GM20000 (cell line): ENCODE data around the gene F2RL3.

Source experiments
- DNase-seq: peaks from one replicate; pipeline ENCODE4 v3.0.0; 2012; ENCODE audit warnings: low spot score
- TF ChIP-seq, protein P1 (sequence below): IDR thresholded peaks from 2 replicates; pipeline ENCODE4 v1.5.1; 2012; ENCODE audit warnings: mild to moderate bottlenecking, control low read depth; ENCODE audit errors: extremely low read depth, missing control alignments

Gene F2RL3

DNA sequence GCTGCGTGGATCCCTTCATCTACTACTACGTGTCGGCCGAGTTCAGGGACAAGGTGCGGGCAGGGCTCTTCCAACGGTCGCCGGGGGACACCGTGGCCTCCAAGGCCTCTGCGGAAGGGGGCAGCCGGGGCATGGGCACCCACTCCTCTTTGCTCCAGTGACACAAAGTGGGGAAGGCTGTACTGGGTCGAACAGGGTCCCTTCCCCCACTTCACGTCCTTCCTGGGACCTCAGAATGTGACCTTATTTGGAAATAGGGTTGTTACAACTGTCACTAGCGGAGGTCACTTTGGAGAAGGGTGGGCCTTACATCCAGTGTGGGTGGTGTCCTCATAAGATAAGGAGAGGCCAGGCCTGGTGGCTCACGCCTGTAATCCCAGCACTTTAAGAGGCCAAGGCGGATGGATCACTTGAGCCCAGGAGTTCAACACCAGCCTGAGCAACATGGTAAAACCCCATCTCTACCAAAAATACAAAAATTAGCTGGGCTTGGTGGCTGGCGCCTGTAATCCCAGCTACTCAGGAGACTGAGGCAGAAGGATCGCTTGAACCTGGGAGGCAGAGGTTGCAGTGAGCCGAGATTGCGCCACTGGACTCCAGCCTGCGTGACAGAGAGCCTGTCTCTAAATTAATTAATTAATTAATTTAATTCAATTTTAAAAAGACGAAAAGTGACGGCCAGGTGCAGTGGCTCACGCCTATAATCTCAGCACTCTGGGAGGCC is 1.8 kb downstream of the F2RL3 start:
- TF ChIP-seq, protein P1, sequence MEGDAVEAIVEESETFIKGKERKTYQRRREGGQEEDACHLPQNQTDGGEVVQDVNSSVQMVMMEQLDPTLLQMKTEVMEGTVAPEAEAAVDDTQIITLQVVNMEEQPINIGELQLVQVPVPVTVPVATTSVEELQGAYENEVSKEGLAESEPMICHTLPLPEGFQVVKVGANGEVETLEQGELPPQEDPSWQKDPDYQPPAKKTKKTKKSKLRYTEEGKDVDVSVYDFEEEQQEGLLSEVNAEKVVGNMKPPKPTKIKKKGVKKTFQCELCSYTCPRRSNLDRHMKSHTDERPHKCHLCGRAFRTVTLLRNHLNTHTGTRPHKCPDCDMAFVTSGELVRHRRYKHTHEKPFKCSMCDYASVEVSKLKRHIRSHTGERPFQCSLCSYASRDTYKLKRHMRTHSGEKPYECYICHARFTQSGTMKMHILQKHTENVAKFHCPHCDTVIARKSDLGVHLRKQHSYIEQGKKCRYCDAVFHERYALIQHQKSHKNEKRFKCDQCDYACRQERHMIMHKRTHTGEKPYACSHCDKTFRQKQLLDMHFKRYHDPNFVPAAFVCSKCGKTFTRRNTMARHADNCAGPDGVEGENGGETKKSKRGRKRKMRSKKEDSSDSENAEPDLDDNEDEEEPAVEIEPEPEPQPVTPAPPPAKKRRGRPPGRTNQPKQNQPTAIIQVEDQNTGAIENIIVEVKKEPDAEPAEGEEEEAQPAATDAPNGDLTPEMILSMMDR, result no peak
- DNase-seq, result no peak

DNA sequence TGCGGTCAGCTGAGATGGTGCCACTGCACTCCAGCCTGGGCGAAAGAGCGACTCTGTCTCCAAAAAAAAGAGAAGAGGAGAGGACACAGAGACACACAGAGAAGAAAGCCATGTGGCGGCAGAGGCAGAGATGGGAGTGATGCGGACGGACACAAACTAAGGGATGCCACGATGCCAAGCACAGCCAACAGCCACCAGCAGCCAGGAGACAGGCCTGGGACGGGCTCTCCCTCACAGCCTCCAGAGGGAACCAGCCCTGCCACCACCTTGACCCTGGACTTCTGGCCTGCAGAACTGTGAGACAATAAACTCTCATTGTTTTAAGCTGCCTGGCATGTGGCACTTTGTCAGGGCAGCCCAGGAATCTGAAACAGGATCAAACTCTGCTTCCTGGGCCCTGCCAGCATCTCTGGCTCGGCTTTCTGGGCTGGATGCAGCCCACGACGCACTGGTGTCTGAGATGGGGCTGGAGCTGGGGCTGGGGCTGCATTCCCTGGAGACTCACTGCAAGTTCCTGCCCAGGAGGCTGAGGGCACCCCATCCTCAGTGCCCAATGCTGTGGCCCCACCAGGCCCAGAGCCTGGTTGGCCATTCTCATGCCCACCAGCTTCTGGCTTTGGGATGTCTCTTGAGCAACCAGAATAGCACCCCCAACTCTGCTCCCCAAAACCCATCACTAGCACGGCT is 3.0 kb downstream of the F2RL3 start:
- DNase-seq, result no peak
- TF ChIP-seq, protein P1, result no peak

DNA sequence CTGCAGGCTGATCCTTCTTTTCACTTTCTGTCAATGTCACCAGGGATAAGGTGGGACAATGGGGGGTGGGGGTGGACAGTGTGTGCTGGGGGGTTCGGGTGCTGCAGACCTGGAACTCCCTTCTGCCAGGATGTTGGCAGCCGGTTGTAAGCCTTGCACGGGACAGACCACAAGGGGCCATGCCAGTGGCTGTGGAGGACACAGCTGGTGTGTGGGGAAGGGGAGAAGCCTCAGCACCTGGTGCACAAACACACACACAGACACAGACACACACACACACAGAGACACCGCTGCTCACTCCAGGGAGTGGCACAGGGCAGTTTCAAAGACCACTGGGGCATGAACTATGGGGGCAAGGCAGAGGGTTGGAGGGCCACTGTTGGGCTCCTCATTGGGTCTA is 3.6 kb downstream of the F2RL3 start:
- DNase-seq, result no peak
- TF ChIP-seq, protein P1, result no peak

DNA sequence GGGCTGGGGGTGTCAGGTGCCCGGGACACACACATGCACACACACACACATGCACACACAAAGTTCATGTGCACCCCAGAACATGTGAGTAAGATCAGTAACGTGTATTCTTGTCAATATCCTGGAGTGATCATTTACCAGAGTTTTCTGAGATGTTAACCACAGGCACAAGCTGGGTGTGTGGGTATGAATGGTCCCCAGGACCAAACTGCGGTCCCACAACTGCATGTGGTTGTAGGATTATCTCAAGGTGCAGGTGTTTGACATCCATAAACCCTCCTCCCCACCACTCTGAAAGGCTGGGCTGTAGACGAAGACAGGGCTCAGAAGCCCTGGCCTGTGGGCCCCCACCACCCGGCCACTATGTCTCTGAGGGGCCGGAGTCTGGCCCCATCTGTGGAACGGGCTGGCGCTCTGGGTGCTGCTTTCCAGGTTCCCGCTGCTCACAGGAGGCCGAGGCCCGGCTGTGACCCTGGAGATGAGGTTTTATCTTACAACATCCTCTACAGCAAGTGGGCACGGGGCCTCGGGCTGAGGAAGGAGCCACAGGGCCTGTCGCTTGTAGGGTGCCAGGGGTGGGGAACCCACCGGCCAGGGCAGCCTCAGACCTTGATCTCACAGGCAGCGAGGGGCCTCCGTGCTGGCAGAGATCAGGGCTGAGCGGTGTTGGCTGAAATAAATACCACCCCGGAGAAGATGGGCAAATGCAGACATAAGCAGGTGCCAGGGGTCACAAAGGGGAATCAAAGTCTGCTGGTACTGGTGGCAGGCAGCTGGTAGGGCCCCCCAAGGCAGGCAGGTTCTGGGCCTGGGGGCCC is 4.3 kb downstream of the F2RL3 start:
- no peak for DNase-seq
- TF ChIP-seq, protein P1, result no peak

DNA sequence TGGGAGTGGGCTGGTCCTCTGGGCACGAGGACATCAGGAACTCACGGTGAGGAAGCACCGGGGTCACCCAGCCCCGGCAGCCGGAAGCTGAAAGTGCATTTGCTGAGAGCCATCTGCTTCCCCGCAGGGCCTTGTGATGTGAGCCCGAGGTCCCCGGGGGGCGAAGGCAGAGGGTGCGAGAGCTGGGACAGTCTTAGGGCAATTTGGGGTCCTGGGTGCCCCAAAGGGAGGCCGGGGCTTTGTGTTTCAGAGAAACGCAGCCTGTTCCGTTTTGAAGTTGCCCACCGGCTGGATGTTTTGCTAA is 4.8 kb downstream of the F2RL3 start:
- DNase-seq, result peak; percentile 68
- TF ChIP-seq, protein P1, result no peak

DNA sequence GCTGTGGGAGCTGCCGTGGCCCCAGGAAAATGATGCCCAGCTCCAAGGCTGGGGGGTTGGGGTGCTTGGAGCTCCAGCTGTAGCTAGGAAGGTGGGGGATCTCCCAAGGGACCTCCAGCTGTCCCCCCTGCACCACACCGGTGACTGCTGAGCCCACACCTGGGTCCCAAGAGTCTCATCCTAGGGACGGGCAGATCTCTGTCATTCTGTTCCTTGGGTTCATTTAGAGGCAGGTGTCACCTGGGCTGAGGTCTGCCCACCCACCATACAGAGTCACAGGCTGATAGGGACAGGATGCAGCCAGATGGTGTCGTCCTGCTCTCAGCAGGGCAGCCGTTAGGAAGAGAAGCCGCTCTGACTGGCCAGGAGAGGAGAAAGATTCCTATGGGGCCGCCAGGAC is 5.3 kb downstream of the F2RL3 start:
- no peak for DNase-seq
- TF ChIP-seq, protein P1, result no peak
